Epithelial cell of proximal tubule (primary cell): ENCODE results near the gene CERS6. TPM values are rescaled to one million over a fixed set of nuclear protein-coding genes. Genes with fewer than 3 reads are reported as not detected.

ENCODE experiments used
- DNase-seq: peaks from one replicate; pipeline ENCODE4 v3.0.0-alpha.2; 2011; ENCODE audit warnings: low read depth
- H3K4me3 ChIP-seq: 2 replicates; pipeline ENCODE4 v1.5.1; 2011; ENCODE audit warnings: low read depth, mild to moderate bottlenecking, low read length
- total RNA-seq: library from RNA; depleted of rRNA; stranded (reverse); fragments of >200 nt; gene quantifications from 2 replicates; pipeline ENCODE4 v1.2.3, GENCODE V29; 2015
- TF ChIP-seq, protein P1 (sequence below): conservative IDR thresholded peaks from 2 replicates; pipeline ENCODE4 v1.5.1; 2012; ENCODE audit warnings: low read depth, mild to moderate bottlenecking, low read length

Gene CERS6
- total RNA-seq, 1 donor from 2014 or later = 11.6 TPM

GRCh38 chr2:168700615-168701245, 244.7 kb downstream of the CERS6 start:
- no peak for DNase-seq
- H3K4me3 ChIP-seq = no peak overlapping the region
- TF ChIP-seq, protein P1, sequence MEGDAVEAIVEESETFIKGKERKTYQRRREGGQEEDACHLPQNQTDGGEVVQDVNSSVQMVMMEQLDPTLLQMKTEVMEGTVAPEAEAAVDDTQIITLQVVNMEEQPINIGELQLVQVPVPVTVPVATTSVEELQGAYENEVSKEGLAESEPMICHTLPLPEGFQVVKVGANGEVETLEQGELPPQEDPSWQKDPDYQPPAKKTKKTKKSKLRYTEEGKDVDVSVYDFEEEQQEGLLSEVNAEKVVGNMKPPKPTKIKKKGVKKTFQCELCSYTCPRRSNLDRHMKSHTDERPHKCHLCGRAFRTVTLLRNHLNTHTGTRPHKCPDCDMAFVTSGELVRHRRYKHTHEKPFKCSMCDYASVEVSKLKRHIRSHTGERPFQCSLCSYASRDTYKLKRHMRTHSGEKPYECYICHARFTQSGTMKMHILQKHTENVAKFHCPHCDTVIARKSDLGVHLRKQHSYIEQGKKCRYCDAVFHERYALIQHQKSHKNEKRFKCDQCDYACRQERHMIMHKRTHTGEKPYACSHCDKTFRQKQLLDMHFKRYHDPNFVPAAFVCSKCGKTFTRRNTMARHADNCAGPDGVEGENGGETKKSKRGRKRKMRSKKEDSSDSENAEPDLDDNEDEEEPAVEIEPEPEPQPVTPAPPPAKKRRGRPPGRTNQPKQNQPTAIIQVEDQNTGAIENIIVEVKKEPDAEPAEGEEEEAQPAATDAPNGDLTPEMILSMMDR = no peak

GRCh38 chr2:168702579-168702978, 246.5 kb downstream of the CERS6 start:
- no peak for DNase-seq
- no peak overlapping the region for H3K4me3 ChIP-seq
- TF ChIP-seq, protein P1 = no peak

DNA sequence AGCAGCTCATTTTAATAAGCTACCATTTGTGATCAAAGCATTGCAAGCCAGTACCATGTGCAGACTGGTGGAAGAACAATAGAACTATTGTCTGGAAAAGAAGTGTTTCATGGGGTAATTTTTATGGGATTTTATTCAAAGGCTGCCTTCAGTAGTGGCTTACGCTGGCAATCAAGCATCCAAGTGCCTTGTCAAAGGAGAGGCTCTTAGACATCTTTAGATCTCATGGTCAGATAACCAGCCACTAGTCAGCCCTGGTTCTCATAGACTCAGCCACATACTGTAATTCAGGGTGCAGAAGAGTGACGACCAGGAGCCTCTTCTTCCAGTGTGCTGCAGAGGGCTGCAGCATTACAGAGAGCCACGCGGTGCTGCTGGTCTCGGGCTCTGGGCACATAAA, 247.9 kb downstream of the CERS6 start:
- no peak for DNase-seq
- TF ChIP-seq, protein P1 = no peak
- H3K4me3 ChIP-seq = no peak overlapping the region

GRCh38 chr2:168705534-168706470, 249.7 kb downstream of the CERS6 start:
- no peak for DNase-seq
- no peak overlapping the region for H3K4me3 ChIP-seq

GRCh38 chr2:168706806-168707205, 250.7 kb downstream of the CERS6 start:
- no peak for DNase-seq
- TF ChIP-seq, protein P1 = no peak
- no peak overlapping the region for H3K4me3 ChIP-seq

More at GRCh38 chr2:168705534-168706470, 249.7 kb downstream of the CERS6 start:
- TF ChIP-seq, protein P1 = peak; percentile 47

DNA sequence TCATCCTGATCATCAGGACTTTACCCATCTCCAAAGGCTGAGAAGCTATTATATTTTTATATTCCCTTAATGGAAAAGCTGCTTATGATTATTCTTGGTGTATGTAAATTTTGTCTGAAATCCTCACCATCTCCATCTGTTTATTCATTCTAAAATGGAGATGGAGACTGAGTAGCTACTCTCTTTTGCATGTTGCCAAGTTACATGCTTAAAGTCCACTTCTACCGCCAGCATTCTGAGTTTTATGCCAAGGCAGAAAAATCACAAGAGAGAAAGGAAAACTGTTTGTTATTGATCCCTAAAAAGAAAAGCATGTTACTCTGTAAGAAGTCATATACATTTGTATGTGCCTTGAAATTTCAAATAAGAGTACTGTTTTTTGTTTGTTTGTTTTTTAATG, 252.0 kb downstream of the CERS6 start:
- no peak for DNase-seq
- TF ChIP-seq, protein P1 = no peak
- H3K4me3 ChIP-seq = no peak overlapping the region
